Measurements from ENCODE around the gene BLOC1S3.

The BLOC1S3 gene

DNA sequence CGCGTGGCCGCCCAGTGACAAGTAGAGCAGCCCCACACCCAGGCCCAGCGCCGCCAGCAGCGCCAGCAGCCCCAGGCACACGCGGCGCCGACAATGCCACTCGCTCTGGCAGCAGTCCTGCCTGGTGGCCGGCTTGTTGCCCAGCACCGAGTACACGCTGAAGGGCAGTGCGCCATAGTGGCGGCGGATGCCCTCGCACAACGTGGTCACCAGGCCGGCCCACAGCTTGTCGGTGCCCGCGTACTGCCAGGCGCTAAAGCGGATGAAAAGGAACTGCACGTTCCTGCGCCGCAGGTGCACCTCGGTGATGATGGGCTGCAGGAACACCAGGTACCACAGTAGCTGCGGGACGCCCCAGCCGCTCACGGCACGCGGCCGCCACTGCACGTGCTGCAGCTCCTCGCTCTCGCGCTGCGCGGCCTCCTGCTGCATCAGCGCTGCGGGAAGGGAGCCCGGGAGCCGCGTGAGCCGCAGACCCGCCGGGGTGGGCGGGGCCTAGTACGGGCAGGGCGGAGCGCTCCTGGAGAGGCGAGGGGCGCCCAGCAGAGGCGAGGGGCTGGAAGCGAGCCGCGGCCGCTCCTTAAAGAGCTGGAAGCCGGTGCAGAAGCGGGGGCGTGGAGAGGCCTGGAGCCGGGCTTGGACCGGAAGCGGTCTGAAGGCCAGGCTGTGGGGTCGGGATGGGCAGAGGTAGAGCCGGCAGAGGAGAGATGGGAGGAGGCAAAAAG, 25.1 kb upstream of the BLOC1S3 start:
- no peak overlapping the region for H3K4me3 ChIP-seq (ENCODE audit: low read depth, low read length)
- DNase-seq (ENCODE audit: low read depth) = peak; percentile 55
- TF ChIP-seq, protein P1, sequence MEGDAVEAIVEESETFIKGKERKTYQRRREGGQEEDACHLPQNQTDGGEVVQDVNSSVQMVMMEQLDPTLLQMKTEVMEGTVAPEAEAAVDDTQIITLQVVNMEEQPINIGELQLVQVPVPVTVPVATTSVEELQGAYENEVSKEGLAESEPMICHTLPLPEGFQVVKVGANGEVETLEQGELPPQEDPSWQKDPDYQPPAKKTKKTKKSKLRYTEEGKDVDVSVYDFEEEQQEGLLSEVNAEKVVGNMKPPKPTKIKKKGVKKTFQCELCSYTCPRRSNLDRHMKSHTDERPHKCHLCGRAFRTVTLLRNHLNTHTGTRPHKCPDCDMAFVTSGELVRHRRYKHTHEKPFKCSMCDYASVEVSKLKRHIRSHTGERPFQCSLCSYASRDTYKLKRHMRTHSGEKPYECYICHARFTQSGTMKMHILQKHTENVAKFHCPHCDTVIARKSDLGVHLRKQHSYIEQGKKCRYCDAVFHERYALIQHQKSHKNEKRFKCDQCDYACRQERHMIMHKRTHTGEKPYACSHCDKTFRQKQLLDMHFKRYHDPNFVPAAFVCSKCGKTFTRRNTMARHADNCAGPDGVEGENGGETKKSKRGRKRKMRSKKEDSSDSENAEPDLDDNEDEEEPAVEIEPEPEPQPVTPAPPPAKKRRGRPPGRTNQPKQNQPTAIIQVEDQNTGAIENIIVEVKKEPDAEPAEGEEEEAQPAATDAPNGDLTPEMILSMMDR (IDR thresholded peaks at IDR 0.05; ENCODE audit: low read depth, low read length) = no peak
- TF ChIP-seq POLR2A (IDR thresholded peaks at IDR 0.05; ENCODE audit: extremely low read depth, insufficient read length) (no peak), MYC (IDR thresholded peaks at IDR 0.05; ENCODE audit: low read depth, low read length) (no peak)
- TF ChIP-seq, protein P2, sequence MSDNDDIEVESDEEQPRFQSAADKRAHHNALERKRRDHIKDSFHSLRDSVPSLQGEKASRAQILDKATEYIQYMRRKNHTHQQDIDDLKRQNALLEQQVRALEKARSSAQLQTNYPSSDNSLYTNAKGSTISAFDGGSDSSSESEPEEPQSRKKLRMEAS (IDR thresholded peaks at IDR 0.05; ENCODE audit: low read depth, low read length) = no peak

DNA sequence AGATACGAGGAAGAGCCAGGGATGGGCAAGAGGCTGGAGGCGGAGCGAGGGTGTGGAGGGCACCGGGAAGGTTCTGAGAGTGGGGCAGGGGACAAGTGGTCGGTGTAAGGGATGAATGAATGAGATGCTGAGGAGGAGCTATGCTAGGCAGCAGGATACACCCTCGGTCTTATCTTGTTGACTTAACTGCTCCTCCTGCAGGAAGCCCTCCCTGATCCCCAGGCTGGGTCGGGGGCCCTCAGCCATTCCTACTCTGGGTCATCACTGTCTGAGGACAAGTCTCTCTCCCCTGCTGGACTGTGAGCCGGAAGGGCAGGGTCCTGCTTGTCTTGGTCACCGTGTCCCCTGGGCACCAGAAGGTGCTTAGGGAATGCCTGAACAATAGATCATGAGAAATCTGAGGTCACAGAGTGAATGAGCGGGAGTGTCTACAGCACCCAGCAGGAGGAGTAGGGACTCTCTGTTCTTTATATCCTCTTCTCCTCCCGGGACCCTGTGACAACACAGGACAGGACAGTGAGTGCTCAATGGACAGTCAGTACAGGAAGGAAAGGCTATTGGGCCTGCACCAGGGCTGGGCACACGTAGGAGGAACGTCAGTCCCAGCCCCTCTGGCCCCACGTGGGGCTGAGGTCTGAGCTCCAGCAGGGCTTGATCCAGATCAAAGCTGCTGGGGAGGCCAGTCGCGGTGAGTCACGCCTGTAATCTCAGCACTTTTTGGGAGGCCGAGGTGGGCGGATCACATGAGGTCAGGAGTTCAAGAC, 24.3 kb upstream of the BLOC1S3 start:
- DNase-seq (ENCODE audit: low read depth) = peak; percentile 50
- TF ChIP-seq MYC (IDR thresholded peaks at IDR 0.05; ENCODE audit: low read depth, low read length) = no peak
- no peak for TF ChIP-seq POLR2A (IDR thresholded peaks at IDR 0.05; ENCODE audit: extremely low read depth, insufficient read length)
- TF ChIP-seq, protein P1 (IDR thresholded peaks at IDR 0.05; ENCODE audit: low read depth, low read length) = no peak
- TF ChIP-seq, protein P2 (IDR thresholded peaks at IDR 0.05; ENCODE audit: low read depth, low read length) = no peak
- no peak overlapping the region for H3K4me3 ChIP-seq (ENCODE audit: low read depth, low read length)

DNA sequence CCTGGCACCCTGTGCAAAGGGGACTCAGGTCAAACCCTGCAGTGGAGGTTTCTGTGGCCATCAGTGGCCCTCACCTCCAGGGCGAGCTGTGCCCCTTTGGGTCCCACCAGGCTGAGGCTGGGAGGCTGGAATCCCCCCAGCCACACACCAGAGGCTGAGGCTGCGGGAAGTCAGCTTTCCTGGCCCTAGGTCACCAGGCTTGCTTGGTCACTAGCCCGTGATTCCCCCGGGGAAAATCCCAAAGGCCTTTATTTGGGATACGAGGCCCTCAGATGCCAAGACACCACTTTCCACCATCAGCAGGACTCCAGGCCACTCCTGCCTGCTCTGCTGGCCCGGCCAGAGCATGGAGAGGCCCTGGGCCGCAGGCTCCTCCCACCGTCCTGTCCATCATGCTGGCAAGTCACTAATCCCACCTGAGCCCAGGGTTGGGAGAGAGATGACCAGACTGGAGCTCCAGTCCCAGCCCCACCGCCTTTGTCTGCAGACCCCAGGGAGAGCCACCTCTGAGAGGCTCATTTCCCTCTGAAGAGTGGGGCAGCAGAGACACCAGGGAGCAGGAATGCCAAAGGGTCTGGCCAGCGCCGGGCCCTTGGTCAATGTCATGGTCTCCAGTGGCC, 22.5 kb upstream of the BLOC1S3 start:
- no peak overlapping the region for H3K4me3 ChIP-seq (ENCODE audit: low read depth, low read length)
- no peak for DNase-seq (ENCODE audit: low read depth)
- TF ChIP-seq MYC (IDR thresholded peaks at IDR 0.05; ENCODE audit: low read depth, low read length) = no peak
- TF ChIP-seq, protein P1 (IDR thresholded peaks at IDR 0.05; ENCODE audit: low read depth, low read length) = no peak
- TF ChIP-seq, protein P2 (IDR thresholded peaks at IDR 0.05; ENCODE audit: low read depth, low read length) = no peak
- no peak for TF ChIP-seq POLR2A (IDR thresholded peaks at IDR 0.05; ENCODE audit: extremely low read depth, insufficient read length)

DNA sequence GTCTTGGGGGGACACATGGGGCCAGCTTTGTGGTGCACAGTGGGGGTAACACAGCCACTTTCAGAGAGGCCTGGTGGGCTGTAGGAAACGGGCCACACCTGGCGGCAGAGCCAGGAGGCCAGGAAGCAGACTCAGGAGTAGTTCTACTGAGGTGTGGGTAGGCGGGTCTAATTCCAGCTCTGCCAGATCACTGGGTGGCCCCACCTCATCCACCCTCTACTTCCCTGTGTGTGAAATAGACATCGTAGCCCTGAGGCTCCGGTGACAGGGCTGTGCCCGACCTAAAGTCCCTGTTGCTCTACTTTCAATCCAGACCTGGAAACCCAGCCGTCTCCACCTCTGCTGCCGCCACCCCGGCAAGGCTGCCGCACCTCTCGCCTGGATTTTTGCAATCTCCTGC, 21.8 kb upstream of the BLOC1S3 start:
- H3K4me3 ChIP-seq (ENCODE audit: low read depth, low read length) = no peak overlapping the region
- TF ChIP-seq MYC (IDR thresholded peaks at IDR 0.05; ENCODE audit: low read depth, low read length) (no peak), POLR2A (IDR thresholded peaks at IDR 0.05; ENCODE audit: extremely low read depth, insufficient read length) (no peak)
- TF ChIP-seq, protein P1 (IDR thresholded peaks at IDR 0.05; ENCODE audit: low read depth, low read length) = no peak
- TF ChIP-seq, protein P2 (IDR thresholded peaks at IDR 0.05; ENCODE audit: low read depth, low read length) = no peak
- no peak for DNase-seq (ENCODE audit: low read depth)

DNA sequence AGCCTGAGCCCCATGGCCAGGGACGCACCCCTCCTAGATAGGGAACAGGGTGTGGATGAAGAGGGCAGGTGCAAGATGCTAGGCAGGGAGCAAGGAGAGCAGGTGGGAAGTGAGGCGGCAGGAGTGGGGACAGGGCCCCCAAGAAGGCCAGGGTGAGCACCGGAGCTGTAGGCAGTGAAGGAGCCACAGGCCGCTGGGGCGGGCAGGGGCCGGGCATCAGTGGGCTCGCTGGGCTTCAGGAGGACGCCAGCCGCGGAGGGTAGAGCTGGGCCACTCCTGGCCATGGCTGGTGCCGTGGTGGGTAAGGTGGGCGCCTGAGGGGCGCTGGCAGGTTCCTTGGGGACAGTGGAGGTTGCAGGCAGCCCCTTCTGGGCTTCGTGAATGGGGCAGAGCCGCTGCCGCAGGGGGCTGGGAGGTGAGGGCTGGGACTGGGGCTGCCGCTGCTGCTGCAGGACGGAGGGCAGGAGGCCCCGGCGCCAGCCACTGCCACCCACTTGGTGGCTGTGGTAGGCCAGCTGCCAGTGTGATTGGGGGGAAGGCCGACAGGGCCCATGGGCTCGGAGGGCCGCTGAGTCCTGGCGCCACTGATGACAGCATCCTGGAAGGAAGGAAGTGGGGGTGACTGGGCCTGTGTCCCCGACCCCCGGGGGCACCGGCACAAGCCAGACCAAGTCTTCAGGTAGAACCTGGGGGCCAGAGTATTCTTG, 19.9 kb upstream of the BLOC1S3 start:
- H3K4me3 ChIP-seq (ENCODE audit: low read depth, low read length) = no peak overlapping the region
- TF ChIP-seq POLR2A (IDR thresholded peaks at IDR 0.05; ENCODE audit: extremely low read depth, insufficient read length) (no peak), MYC (IDR thresholded peaks at IDR 0.05; ENCODE audit: low read depth, low read length) (no peak)
- TF ChIP-seq, protein P1 (IDR thresholded peaks at IDR 0.05; ENCODE audit: low read depth, low read length) = no peak
- TF ChIP-seq, protein P2 (IDR thresholded peaks at IDR 0.05; ENCODE audit: low read depth, low read length) = no peak
- DNase-seq (ENCODE audit: low read depth) = no peak

Measured in NB4 (cell line).